Thyroid gland (tissue), 4 donors: Measurements from ENCODE around the gene TBX6. TPM values are rescaled to one million over a fixed set of nuclear protein-coding genes. Genes with fewer than 3 reads are reported as not detected.
"Not testable (repeated sequence)": the region's sequence is repeated elsewhere in the genome, so short reads cannot be mapped to it uniquely, and the experiment has no call there.

Experiments used
- DNase-seq, 2 donors: peaks; one replicate each; pipeline ENCODE4 v3.0.0-alpha.2; 2019
- H3K27ac ChIP-seq, 3 donors: fragments of 200-600 bp; sonication (generic); 1 replicate in 2 of 3; 2 replicates in 1 of 3; pipeline ENCODE4 v1.5.1; 2016 to 2019; ENCODE audit warnings: mild to moderate bottlenecking in 1 of 3, moderate library complexity in 1 of 3
- H3K27me3 ChIP-seq: fragments of 200-600 bp; sonication (generic); one replicate; pipeline ENCODE4 v1.5.1; 2019
- H3K36me3 ChIP-seq, 2 donors: fragments of 200-600 bp; sonication (generic); one replicate each; pipeline ENCODE4 v1.5.1; 2016 to 2019
- H3K4me1 ChIP-seq, 2 donors: fragments of 200-600 bp; sonication (generic); one replicate each; pipeline ENCODE4 v1.5.1; 2017 to 2019
- H3K4me3 ChIP-seq, 3 donors: fragments of 200-600 bp; sonication (generic); replicated peaks in 1 of 3; 1 replicate in 2 of 3; 2 replicates in 1 of 3; pipeline ENCODE4 v1.5.1; 2016; ENCODE audit warnings: mild to moderate bottlenecking in 1 of 3
- H3K9me3 ChIP-seq: fragments of 200-600 bp; sonication (generic); one replicate; pipeline ENCODE4 v1.5.1; 2017
- POLR2A ChIP-seq, 2 donors: fragments of 450-650 bp; IDR thresholded peaks; one replicate each; pipeline ENCODE4 v1.6.1; 2017; ENCODE audit warnings: antibody characterized with exemption in 2 of 2, mild to moderate bottlenecking in 2 of 2, moderate library complexity in 1 of 2
- WGBS, 2 donors: methylation state at CpG; one replicate each; pipeline ENCODE4 v1.1.5; 2017; 5-methylcytosine and 5-hydroxymethylcytosine counted together
- intact Hi-C: fragments of 100-400 bp; cut with DNase I; formaldehyde crosslinking; loops from one replicate; pipeline ENCODE4 v1.15.1; 2023
- total RNA-seq, 4 donors: library from RNA; depleted of rRNA; stranded (reverse); fragments of >200 nt; gene quantifications; one replicate each; pipeline ENCODE4 v1.2.3, GENCODE V29; 2016
- TF ChIP-seq, protein P1 (sequence below), 6 experiments: fragments of 200-600 bp in 3 of 6; fragments of 450-650 bp in 3 of 6; sonication (generic) in 3 of 6; IDR thresholded peaks; one replicate each; pipeline ENCODE4 v1.5.1; 2016 to 2019; ENCODE audit warnings: antibody characterized with exemption in 6 of 6, mild to moderate bottlenecking in 2 of 6, inconsistent platforms in 1 of 6, moderate library complexity in 1 of 6

TBX6 gene
- total RNA-seq, 4 donors from 2014 or later, result 1.6 to 3.3 (median 2.4) TPM

DNA sequence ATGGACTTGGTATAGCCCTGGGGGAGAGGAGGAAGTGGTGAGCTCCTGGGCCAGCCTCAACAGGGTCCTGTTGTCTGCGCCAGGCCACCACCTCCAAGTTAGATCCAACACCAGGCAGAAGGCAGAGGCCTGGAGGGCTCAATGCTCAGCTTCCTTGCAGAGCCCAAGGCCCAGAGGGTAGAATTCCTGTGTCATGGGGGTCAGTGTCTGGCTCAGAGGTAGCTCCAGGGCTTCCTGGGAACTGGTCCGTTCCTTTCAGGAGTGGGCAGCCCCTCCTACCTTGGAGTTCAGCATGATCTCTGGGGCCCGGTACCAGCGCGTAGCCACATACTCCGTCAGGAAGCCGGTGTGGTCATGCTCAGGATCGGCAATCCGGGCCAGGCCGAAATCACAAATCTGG lies 26.0 kb upstream of the TBX6 start:
- no peaks in the 10 kb centered on the region for H3K9me3 ChIP-seq
- no peak overlapping the region for H3K4me3 ChIP-seq
- no peak overlapping the region for H3K27ac ChIP-seq
- WGBS, 2 donors, result 94 to 99% methylated on average over 9 to 10 of the region's 10 CpGs
- no peak for DNase-seq
- H3K27me3 ChIP-seq, result no peaks in the 10 kb centered on the region
- peaks cover 36 to 39% of the 10 kb centered on the region in 2 donors for H3K36me3 ChIP-seq
- intact Hi-C loops, result no loop called here
- peaks cover 7 to 23% of the 10 kb centered on the region in 2 donors for H3K4me1 ChIP-seq
- no peak for TF ChIP-seq POLR2A (IDR thresholded peaks at IDR 0.05)
- TF ChIP-seq, protein P1, sequence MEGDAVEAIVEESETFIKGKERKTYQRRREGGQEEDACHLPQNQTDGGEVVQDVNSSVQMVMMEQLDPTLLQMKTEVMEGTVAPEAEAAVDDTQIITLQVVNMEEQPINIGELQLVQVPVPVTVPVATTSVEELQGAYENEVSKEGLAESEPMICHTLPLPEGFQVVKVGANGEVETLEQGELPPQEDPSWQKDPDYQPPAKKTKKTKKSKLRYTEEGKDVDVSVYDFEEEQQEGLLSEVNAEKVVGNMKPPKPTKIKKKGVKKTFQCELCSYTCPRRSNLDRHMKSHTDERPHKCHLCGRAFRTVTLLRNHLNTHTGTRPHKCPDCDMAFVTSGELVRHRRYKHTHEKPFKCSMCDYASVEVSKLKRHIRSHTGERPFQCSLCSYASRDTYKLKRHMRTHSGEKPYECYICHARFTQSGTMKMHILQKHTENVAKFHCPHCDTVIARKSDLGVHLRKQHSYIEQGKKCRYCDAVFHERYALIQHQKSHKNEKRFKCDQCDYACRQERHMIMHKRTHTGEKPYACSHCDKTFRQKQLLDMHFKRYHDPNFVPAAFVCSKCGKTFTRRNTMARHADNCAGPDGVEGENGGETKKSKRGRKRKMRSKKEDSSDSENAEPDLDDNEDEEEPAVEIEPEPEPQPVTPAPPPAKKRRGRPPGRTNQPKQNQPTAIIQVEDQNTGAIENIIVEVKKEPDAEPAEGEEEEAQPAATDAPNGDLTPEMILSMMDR (IDR thresholded peaks at IDR 0.05), result no peak

DNA sequence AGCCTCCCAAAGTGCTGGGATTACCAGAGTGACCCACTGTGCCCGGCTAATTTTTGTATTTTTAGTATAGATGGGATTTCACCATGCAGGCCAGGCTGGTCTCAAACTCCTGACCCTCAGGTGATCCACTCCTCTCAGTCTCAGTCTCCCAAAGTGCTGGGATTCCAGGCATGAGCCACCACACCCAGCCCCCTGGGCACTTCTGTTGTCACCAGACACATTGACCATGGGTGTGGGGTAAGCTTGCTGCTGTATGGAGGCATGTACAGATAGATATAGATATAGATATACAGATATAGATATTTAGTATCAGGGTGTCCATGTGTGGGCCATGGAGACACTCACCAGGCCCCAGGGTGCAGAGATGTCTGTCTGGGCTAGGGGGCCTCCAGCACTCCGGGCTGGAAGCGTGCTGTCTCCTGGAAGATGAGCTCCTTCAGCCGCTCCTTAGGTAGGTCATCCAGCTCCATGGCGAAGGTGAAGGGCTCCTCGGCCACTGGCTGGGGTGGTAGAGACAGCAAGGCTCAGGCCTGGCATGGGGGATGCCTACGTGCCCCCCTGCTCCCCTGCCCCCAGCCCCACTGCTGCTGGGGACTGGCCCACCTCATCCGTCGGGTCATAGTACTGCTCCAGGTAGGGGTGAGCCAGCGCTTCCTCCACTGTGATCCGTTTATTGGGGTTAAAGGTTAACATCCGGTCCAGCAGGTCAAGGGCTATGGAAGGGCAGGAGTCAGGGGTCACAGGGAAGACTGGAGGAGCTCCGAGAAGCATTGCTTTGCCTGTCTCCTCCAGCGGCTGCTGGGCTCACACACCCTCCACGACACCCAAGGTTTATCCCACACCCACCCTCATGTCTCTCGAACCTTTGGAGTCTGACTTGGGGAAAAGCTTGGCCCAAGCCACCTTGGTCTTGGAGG lies 24.8 kb upstream of the TBX6 start:
- Histone ChIP-seq H3K27me3 (no peaks in the 10 kb centered on the region), H3K4me3 (no peak overlapping the region), H3K36me3 (peaks cover 39% of the 10 kb centered on the region in 2 donors), H3K4me1 (peaks cover 4 to 15% of the 10 kb centered on the region in 2 donors), H3K9me3 (no peaks in the 10 kb centered on the region), H3K27ac (no peak overlapping the region)
- intact Hi-C loops, result no loop called here
- 93 to 96% methylated on average over 9 to 14 of the region's 16 CpGs for WGBS, 2 donors
- TF ChIP-seq POLR2A (IDR thresholded peaks at IDR 0.05), result no peak
- TF ChIP-seq, protein P1 (IDR thresholded peaks at IDR 0.05), result no peak
- no peak for DNase-seq

DNA sequence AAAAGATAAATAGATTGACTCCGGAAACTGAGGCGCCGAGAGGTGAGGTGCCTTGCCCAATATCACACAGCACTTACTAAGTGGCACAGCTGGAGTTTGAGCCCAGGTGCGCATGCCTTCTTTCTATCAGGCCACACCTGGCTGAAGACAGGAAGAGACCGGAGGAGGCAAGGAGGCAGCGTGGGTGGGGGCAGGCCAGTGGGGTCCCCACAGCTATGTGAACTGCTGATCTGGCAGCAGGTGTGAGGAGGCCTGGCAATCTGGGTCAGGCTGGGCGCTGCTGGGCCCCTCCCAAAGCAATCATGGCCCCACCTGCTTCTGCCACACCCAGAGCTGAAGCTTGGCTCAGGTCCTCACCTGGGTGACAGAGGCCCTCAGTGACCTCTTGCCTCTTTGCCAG lies 23.5 kb upstream of the TBX6 start:
- TF ChIP-seq, protein P1 (IDR thresholded peaks at IDR 0.05), result no peak
- no peak for TF ChIP-seq POLR2A (IDR thresholded peaks at IDR 0.05)
- 88 to 96% methylated on average over 6 to 7 of the region's 7 CpGs for WGBS, 2 donors
- no peaks in the 10 kb centered on the region for H3K9me3 ChIP-seq
- H3K27me3 ChIP-seq, result no peaks in the 10 kb centered on the region
- peaks cover 4 to 5% of the 10 kb centered on the region in 2 donors for H3K4me1 ChIP-seq
- H3K36me3 ChIP-seq, result peaks cover 39% of the 10 kb centered on the region in 2 donors
- DNase-seq, result no peak
- no peak overlapping the region for H3K4me3 ChIP-seq
- intact Hi-C loops, result no loop called here
- H3K27ac ChIP-seq, result no peak overlapping the region

DNA sequence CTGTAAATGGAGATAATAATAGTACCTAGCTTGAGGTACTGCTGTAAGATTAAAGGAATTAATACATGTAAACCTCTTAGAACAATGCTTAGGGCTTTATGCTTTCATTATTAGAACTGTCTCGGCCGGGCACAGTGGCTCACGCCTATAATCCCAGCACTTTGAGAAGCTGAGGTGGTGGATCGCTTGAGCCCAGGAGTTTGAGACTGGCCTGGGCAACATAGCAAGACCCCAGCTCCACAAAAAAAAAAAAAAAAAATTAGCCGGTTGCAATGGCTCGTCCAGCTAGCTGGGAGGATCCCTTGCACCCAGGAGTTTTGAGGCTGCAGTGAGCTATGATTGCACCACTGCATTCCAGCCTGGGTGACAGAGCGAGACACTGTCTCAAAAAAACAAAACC lies 23.1 kb upstream of the TBX6 start:
- H3K4me3 ChIP-seq, H3K27me3 ChIP-seq, H3K27ac ChIP-seq, intact Hi-C loops, H3K9me3 ChIP-seq, H3K4me1 ChIP-seq, DNase-seq: not testable (repeated sequence)
- peaks cover 39% of the 10 kb centered on the region in 2 donors for H3K36me3 ChIP-seq
- 94% methylated on average over 7 of the region's 7 CpGs for WGBS, 2 donors

DNA sequence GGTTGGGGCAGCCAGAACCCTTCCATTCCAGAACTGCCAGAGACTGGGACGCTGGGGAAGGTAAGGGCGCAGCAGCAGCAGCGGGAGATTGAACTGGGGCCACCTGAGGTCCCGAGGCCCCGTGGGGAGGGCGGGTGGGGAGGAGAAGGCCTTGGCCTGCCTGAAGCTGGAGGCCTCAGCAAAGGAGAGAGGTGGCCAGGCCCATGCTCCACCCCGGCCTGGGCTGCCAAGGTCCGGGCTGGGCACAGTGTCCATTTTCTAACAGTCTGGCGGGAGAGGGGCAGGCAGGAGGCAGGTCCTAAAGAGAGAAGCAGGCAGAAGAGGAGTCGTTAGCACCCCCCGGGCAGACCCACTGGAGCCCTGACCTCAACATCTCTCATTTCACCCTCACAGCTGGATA lies 22.7 kb upstream of the TBX6 start:
- H3K4me1 ChIP-seq, result peaks cover 4 to 5% of the 10 kb centered on the region in 2 donors
- H3K4me3 ChIP-seq, result no peak overlapping the region
- no peak for DNase-seq
- intact Hi-C loops, result no loop called here
- no peak overlapping the region for H3K27ac ChIP-seq
- 92 to 93% methylated on average over 11 of the region's 11 CpGs for WGBS, 2 donors
- H3K27me3 ChIP-seq, result no peaks in the 10 kb centered on the region
- no peaks in the 10 kb centered on the region for H3K9me3 ChIP-seq
- peaks cover 36 to 39% of the 10 kb centered on the region in 2 donors for H3K36me3 ChIP-seq
- TF ChIP-seq POLR2A (IDR thresholded peaks at IDR 0.05), result no peak
- TF ChIP-seq, protein P1 (IDR thresholded peaks at IDR 0.05), result no peak
